HL-60 (cell line): ENCODE results near the gene HECW1.

Source experiments
- GABPA ChIP-seq: IDR thresholded peaks from 2 replicates; pipeline ENCODE4 v1.6.1; 2012; ENCODE audit warnings: low read depth
- POLR2AphosphoS5 ChIP-seq: IDR thresholded peaks from 2 replicates; pipeline ENCODE4 v1.6.1; 2012; ENCODE audit warnings: low read depth
- SPI1 ChIP-seq: IDR thresholded peaks from 2 replicates; pipeline ENCODE4 v1.6.1; 2012; ENCODE audit warnings: low read depth, mild to moderate bottlenecking, borderline replicate concordance
- TF ChIP-seq, protein P1 (sequence below): IDR thresholded peaks from one replicate; pipeline ENCODE4 v1.5.1; 2011; ENCODE audit warnings: low read length, control low read depth, inconsistent platforms; ENCODE audit not compliant: insufficient read depth
- TF ChIP-seq, protein P2 (sequence below): IDR thresholded peaks from 2 replicates; pipeline ENCODE4 v1.6.1; 2012; ENCODE audit warnings: low read depth; ENCODE audit not compliant: insufficient replicate concordance

DNA sequence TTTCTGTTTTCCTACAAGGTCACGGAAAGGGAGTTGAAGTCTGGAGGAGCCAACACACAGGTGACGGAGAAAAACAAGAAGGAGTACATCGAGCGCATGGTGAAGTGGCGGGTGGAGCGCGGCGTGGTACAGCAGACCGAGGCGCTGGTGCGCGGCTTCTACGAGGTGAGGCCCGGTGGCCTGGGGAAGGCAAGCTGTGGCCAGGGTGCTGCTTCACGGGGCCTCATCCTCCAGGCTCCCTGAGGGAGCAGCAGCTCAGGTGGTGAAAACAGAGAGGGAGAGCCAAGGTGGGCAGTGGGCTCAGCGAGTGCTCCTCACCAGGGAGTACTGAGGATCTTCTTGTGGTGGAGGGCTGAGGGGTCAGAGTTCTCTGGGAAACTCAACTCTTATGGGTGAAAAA lies 438.0 kb downstream of the HECW1 start:
- no peak for TF ChIP-seq POLR2AphosphoS5
- TF ChIP-seq, protein P1, sequence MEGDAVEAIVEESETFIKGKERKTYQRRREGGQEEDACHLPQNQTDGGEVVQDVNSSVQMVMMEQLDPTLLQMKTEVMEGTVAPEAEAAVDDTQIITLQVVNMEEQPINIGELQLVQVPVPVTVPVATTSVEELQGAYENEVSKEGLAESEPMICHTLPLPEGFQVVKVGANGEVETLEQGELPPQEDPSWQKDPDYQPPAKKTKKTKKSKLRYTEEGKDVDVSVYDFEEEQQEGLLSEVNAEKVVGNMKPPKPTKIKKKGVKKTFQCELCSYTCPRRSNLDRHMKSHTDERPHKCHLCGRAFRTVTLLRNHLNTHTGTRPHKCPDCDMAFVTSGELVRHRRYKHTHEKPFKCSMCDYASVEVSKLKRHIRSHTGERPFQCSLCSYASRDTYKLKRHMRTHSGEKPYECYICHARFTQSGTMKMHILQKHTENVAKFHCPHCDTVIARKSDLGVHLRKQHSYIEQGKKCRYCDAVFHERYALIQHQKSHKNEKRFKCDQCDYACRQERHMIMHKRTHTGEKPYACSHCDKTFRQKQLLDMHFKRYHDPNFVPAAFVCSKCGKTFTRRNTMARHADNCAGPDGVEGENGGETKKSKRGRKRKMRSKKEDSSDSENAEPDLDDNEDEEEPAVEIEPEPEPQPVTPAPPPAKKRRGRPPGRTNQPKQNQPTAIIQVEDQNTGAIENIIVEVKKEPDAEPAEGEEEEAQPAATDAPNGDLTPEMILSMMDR, result no peak
- TF ChIP-seq, protein P2, sequence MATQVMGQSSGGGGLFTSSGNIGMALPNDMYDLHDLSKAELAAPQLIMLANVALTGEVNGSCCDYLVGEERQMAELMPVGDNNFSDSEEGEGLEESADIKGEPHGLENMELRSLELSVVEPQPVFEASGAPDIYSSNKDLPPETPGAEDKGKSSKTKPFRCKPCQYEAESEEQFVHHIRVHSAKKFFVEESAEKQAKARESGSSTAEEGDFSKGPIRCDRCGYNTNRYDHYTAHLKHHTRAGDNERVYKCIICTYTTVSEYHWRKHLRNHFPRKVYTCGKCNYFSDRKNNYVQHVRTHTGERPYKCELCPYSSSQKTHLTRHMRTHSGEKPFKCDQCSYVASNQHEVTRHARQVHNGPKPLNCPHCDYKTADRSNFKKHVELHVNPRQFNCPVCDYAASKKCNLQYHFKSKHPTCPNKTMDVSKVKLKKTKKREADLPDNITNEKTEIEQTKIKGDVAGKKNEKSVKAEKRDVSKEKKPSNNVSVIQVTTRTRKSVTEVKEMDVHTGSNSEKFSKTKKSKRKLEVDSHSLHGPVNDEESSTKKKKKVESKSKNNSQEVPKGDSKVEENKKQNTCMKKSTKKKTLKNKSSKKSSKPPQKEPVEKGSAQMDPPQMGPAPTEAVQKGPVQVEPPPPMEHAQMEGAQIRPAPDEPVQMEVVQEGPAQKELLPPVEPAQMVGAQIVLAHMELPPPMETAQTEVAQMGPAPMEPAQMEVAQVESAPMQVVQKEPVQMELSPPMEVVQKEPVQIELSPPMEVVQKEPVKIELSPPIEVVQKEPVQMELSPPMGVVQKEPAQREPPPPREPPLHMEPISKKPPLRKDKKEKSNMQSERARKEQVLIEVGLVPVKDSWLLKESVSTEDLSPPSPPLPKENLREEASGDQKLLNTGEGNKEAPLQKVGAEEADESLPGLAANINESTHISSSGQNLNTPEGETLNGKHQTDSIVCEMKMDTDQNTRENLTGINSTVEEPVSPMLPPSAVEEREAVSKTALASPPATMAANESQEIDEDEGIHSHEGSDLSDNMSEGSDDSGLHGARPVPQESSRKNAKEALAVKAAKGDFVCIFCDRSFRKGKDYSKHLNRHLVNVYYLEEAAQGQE, result no peak
- TF ChIP-seq SPI1, result no peak
- TF ChIP-seq GABPA, result no peak
